Retinal pigment epithelial cell (primary cell): Measurements from ENCODE around the gene MYLK.

ENCODE experiments used
- DNase-seq: peaks from one replicate; pipeline ENCODE4 v3.0.0-alpha.2; 2010; ENCODE audit warnings: low read depth
- H3K4me3 ChIP-seq: 2 replicates; pipeline ENCODE4 v1.5.1; 2011; ENCODE audit warnings: mild to moderate bottlenecking, low read length, control low read depth, moderate library complexity
- TF ChIP-seq, protein P1 (sequence below): conservative IDR thresholded peaks from 2 replicates; pipeline ENCODE4 v1.5.1; 2011; ENCODE audit warnings: low read depth, low read length, control low read depth, inconsistent platforms

Gene MYLK

DNA sequence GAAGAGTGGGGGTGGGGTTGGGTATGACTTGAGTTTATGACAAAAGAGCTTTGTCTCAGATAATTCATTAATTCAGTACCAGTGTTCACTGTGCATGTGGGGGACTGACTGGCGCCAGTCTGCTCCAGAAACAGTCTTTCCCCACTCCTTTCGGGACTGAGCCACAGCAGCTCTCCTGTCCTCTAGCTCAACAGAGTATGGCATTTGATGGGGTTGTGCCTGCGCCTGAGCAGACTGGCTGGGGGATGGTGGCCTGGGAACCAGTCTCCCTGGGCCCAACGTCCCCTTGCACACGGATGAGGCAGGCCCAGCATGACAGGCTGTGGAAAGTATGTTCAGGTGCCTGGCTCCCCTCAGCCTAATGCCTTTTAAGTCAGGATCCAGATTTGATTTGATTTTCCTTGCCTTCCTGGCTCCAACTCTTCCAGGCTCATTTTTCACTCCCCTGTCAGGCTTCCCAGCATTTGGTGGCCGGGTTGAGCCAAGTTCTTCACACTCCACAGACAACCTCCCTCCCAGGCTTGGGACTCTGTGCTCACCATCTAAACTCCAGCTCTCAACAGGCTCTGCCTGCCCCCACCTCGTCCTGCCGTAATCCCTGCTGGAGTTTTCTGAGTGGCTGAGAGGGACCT is 105.0 kb downstream of the MYLK start:
- TF ChIP-seq, protein P1, sequence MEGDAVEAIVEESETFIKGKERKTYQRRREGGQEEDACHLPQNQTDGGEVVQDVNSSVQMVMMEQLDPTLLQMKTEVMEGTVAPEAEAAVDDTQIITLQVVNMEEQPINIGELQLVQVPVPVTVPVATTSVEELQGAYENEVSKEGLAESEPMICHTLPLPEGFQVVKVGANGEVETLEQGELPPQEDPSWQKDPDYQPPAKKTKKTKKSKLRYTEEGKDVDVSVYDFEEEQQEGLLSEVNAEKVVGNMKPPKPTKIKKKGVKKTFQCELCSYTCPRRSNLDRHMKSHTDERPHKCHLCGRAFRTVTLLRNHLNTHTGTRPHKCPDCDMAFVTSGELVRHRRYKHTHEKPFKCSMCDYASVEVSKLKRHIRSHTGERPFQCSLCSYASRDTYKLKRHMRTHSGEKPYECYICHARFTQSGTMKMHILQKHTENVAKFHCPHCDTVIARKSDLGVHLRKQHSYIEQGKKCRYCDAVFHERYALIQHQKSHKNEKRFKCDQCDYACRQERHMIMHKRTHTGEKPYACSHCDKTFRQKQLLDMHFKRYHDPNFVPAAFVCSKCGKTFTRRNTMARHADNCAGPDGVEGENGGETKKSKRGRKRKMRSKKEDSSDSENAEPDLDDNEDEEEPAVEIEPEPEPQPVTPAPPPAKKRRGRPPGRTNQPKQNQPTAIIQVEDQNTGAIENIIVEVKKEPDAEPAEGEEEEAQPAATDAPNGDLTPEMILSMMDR, result no peak
- DNase-seq, result no peak
- no peak overlapping the region for H3K4me3 ChIP-seq

DNA sequence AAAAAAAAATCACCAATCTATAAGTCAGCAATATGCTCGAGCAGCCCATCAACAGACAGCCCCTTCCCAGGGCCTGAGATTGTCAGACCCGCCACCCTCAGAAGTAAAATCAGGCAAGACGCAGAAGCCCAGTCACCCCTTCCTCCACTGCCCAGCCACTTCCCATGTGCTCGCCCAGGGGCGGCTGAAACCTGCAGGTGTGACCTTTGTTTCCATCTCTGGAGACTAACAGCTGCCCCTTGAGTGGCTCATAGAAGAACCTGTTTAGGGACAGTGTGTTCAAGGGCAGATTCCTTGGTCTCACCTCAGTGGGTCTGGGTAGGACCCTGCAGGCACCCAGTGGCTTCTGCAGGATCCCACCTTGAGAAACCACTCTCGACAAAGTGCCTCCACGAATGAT is 105.6 kb downstream of the MYLK start:
- no peak overlapping the region for H3K4me3 ChIP-seq
- no peak for DNase-seq
- TF ChIP-seq, protein P1, result no peak

DNA sequence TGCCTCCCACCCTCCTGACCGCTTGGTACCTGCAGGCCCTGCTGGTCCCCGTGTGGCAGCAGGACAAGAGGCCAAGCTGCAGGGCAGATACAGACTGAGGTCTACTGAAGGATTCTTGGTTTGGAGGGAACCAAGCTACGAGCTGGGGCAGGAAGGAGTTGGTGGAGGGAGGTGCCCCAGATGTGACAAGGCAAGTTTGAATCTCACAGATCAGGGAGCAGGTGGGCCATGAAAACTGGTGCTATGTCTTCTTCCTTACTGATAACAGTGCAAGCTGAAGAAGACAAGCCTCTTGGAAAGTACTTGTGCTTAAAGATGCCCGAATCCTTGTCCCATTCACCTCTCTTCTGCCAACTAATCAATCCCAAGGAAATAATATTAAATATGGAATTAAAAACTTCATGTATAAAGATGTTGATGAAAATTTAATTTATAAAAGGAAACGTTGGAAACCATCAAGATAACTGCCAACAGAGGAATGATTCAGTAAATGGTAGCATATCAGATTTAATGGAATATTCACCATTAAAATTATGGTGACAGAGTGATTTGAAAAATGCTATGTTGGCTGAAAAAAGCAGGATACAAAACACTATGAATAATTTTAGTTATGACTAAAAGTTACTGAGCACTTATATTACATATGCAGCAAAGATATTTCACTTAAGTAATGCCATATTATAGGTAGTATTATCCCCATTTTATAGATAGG is 107.9 kb downstream of the MYLK start:
- TF ChIP-seq, protein P1, result no peak
- no peak overlapping the region for H3K4me3 ChIP-seq
- DNase-seq, result no peak

DNA sequence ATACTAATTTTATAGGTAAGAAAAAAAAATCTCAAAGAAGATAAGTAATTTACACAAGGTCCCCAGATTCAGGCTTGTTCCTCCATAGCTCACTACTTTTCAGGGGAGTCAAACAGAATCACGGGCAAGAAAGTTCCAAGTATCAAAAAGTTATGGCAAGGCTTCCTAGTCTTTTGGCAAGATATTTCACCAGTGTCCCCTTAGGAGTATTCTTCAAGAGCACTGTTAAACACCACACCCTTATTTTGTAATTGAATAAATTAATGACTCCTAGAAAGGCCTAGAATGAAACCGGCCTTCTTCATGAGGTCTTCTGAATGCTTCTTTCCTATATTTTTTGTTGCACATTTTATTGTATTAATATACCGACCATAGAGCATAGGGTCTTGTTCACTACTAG is 109.7 kb downstream of the MYLK start:
- no peak for DNase-seq
- no peak overlapping the region for H3K4me3 ChIP-seq
- TF ChIP-seq, protein P1, result no peak

DNA sequence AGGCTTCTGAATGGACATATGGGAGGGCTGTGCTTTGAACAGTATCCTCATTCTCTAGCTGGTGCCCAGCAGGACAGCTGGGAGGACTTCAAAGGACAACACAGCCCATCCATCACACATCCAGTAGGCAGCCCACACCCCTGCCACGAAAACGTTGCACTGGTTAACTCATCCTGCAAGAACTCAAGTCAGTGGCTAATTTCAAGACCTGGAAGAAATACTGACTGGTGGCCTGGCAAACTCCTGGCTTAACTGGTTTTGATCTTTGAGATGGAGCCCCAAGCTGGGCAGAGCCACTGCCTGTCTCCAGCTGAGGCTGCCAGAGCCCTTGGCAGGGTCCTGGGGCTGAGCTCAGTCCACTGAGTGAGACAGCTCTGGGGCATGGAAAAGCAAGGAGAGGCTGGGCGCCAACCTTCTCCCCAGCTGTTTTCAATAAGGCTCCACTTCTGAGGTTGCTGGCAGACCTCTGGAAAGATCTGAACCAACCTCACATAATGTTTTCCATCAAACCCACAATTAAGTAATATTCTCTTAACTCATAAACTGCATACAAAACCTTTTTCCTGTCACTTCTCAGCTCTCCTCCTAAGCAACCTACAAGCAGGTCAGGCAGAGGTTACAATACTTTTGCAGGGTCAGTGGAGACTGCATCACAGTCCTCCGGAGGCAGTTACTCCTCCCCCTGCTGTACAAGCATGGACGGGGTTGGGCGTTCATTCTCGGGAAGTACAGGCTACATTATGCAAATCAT is 110.3 kb downstream of the MYLK start:
- TF ChIP-seq, protein P1, result no peak
- DNase-seq, result no peak
- no peak overlapping the region for H3K4me3 ChIP-seq

DNA sequence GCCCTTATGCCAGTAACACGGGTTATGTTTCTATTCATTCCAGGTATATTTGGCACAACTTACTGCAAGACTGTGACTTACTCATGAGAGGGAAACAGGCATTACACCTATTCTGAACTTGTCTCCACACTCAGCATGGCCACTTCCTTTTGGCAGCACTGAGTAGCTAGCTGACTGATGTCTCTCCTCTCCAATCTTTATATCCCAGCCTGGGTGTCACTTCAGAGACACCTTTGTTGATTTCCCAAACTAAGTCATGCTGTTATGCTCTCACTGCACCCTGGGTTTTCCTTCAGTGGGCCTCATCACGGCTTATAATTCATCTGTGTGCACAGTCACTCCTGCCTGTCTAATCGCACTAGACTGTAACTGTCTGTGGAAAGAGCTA is 114.8 kb downstream of the MYLK start:
- TF ChIP-seq, protein P1, result no peak
- no peak overlapping the region for H3K4me3 ChIP-seq
- no peak for DNase-seq
